ENCODE data around the gene SYPL1. TPM values are rescaled to one million over a fixed set of nuclear protein-coding genes. Genes with fewer than 3 reads are reported as not detected.
A peak's percentile ranks its signal among the peaks of the same experiment; 100 is the strongest.

SYPL1 gene
- total and polyA plus RNA-seq, 9 of the 15 experiments (the other 6 are each of a cell fraction or from before 2014, with no cell fraction given), result 23.8 to 214 (median 70.2) TPM

- TF ChIP-seq MAX (CRISPR knock-in tag; IDR thresholded peaks at IDR 0.05) (peak; percentile 94), RUNX1 (IDR thresholded peaks at IDR 0.05; ENCODE audit: low read depth) (no peak), FOSL1 (tag; conservative IDR thresholded peaks at IDR 0.05) (no peak), ZNF830 (CRISPR knock-in tag; IDR thresholded peaks at IDR 0.05) (0 out of 2 replicates have a peak, but pooled peaks have one; percentile 32), MCM5 (IDR thresholded peaks at IDR 0.05; ENCODE audit: low read depth) (no peak), TARDBP (IDR thresholded peaks at IDR 0.05) (peak; percentile 83; the same call in 1 of the 2 replicates), DNMT1 (IDR thresholded peaks at IDR 0.05) (no peak), MTA1 (IDR thresholded peaks at IDR 0.05; ENCODE audit: borderline replicate concordance) (peak; percentile 52; the same call in 1 of the 2 replicates), BCOR (IDR thresholded peaks at IDR 0.05) (peak; percentile 47; the same call in 1 of the 2 replicates), NR2F6 (CRISPR knock-in tag; IDR thresholded peaks at IDR 0.05) (peak; percentile 88), ZNF639 (CRISPR knock-in tag; conservative IDR thresholded peaks at IDR 0.05 in 1 of 2, IDR thresholded peaks at IDR 0.05 in 1 of 2) (peak in 1 of 2 experiments; percentile 98; a peak in 2 of 4 replicates), PBX2 (CRISPR knock-in tag; IDR thresholded peaks at IDR 0.05; ENCODE audit: low read depth) (no peak), PBX2 (tag; conservative IDR thresholded peaks at IDR 0.05; ENCODE audit: low read depth) (no peak), FOXM1 (IDR thresholded peaks at IDR 0.05; ENCODE audit: low read depth) (no peak), FOXM1 (CRISPR knock-in tag; IDR thresholded peaks at IDR 0.05; ENCODE audit: low read depth) (no peak), ZNF707 (CRISPR knock-in tag; conservative IDR thresholded peaks at IDR 0.05) (no peak), PRMT5 (CRISPR knock-in tag; IDR thresholded peaks at IDR 0.05) (no peak), BDP1 (IDR thresholded peaks at IDR 0.05; ENCODE audit: insufficient read depth, insufficient read length) (no peak), NCOA2 (IDR thresholded peaks at IDR 0.05; ENCODE audit: partially characterized antibody in 2 of 2) (no peak), SP1 (CRISPR knock-in tag; IDR thresholded peaks at IDR 0.05) (peak; percentile 80), KDM5B (IDR thresholded peaks at IDR 0.05; ENCODE audit: insufficient replicate concordance, low read depth, low read length) (peak; percentile 87), POLR2AphosphoS5 (IDR thresholded peaks at IDR 0.05; ENCODE audit: control insufficient read depth, insufficient read depth, low read depth, low read length) (peak; percentile 77; the same call in 1 of the 2 replicates), HDAC2 (IDR thresholded peaks at IDR 0.05) (peak; percentile 37; the same call in 1 of the 2 replicates)
Measured at GRCh38 chr7:106112118-106112971, at the start of gene SYPL1 (continued).

Data from K562 (cell line).